Transverse colon (tissue), 4 donors: ENCODE data around the gene DOC2B. TPM values are rescaled to one million over a fixed set of nuclear protein-coding genes. Genes with fewer than 3 reads are reported as not detected.
A peak's percentile ranks its signal among the peaks of the same experiment; 100 is the strongest.

Source experiments
- DNase-seq: peaks from one replicate; pipeline ENCODE4 v3.0.0-alpha.2; 2019
- H3K27ac ChIP-seq, 4 donors: fragments of 200-600 bp; sonication (generic); 2 replicates each; pipeline ENCODE4 v1.5.1; 2016 to 2018; ENCODE audit warnings: inconsistent platforms in 4 of 4
- H3K27me3 ChIP-seq: fragments of 200-600 bp; sonication (generic); 2 replicates; pipeline ENCODE4 v1.5.1; 2017; ENCODE audit warnings: inconsistent platforms
- H3K36me3 ChIP-seq, 4 donors: fragments of 200-600 bp; sonication (generic); 2 replicates each; pipeline ENCODE4 v1.5.1; 2017 to 2019; ENCODE audit warnings: inconsistent platforms in 4 of 4
- H3K4me1 ChIP-seq, 4 donors: fragments of 200-600 bp; sonication (generic); 2 replicates each; pipeline ENCODE4 v1.5.1; 2017 to 2020; ENCODE audit warnings: inconsistent platforms in 4 of 4
- H3K4me3 ChIP-seq, 4 donors: fragments of 200-600 bp; sonication (generic); 1 replicate in 1 of 4; 2 replicates in 3 of 4; pipeline versions ENCODE4 v1.5.1 to v1.6.1; 2017 to 2019; ENCODE audit warnings: inconsistent platforms in 4 of 4
- H3K9me3 ChIP-seq, 2 donors: fragments of 200-600 bp; sonication (generic); 2 replicates each; pipeline ENCODE4 v1.5.1; 2017 to 2019; ENCODE audit warnings: inconsistent platforms in 2 of 2
- CTCF ChIP-seq, 5 experiments: fragments of 200-600 bp in 3 of 5; fragments of 450-650 bp in 2 of 5; sonication (generic) in 3 of 5; IDR thresholded peaks; 1 replicate in 2 of 5; 2 replicates in 3 of 5; pipeline ENCODE4 v1.5.1; 2016 to 2017; ENCODE audit warnings: antibody characterized with exemption in 5 of 5, inconsistent platforms in 3 of 5, mild to moderate bottlenecking in 2 of 5, moderate library complexity in 1 of 5
- EP300 ChIP-seq: sonication (generic); formaldehyde crosslinking; IDR thresholded peaks from one replicate; pipeline ENCODE4 v1.6.1; 2017; ENCODE audit warnings: antibody characterized with exemption, low read depth
- POLR2A ChIP-seq: fragments of 450-650 bp; IDR thresholded peaks from one replicate; pipeline ENCODE4 v1.6.1; 2016; ENCODE audit warnings: antibody characterized with exemption, mild to moderate bottlenecking, moderate library complexity
- POLR2AphosphoS5 ChIP-seq, 3 donors: sonication (generic); formaldehyde crosslinking; IDR thresholded peaks; one replicate each; pipeline ENCODE4 v1.6.1; 2016; ENCODE audit warnings: antibody characterized with exemption in 3 of 3
- WGBS, 2 donors: methylation state at CpG; one replicate each; pipeline ENCODE4 v1.1.5; 2018; ENCODE audit warnings: low coverage in 1 of 2; 5-methylcytosine and 5-hydroxymethylcytosine counted together
- in situ Hi-C, 4 donors: fragments of 200-750 bp; cut with MboI; loops; one replicate each; pipeline versions ENCODE4 v1.15.0 to v1.15.1; 2017; ENCODE audit warnings: low sequenced_read_pairs in 3 of 4, low pct_ligation_motif_present in 1 of 4, low pct_unique_long_range_greater_than_20kb in 1 of 4
- intact Hi-C: fragments of 100-400 bp; cut with DNase I; formaldehyde crosslinking; loops from one replicate; pipeline ENCODE4 v1.15.1; 2023; ENCODE audit warnings: low total_unique reads
- total RNA-seq, 4 donors: library from RNA; depleted of rRNA; stranded (reverse); fragments of >200 nt; gene quantifications; one replicate each; pipeline ENCODE4 v1.1.0, GENCODE V29; 2016

DOC2B gene
- total RNA-seq, 4 donors from 2014 or later: 1.8 to 11.6 (median 2.6) TPM

- Histone ChIP-seq H3K27ac (no peak overlapping the region), H3K4me3 (no peak overlapping the region), H3K4me1 (peaks cover 0 to 9% (median 5%) of the 10 kb centered on the region in 4 donors), H3K9me3 (no peaks in the 10 kb centered on the region), H3K36me3 (no peaks in the 10 kb centered on the region), H3K27me3 (no peaks in the 10 kb centered on the region)
- TF ChIP-seq CTCF (IDR thresholded peaks at IDR 0.05): no peak
- no peak for TF ChIP-seq POLR2AphosphoS5 (IDR thresholded peaks at IDR 0.05)
- TF ChIP-seq POLR2A: no peak
- TF ChIP-seq EP300: no peak
- in situ Hi-C loops (no loop called here), intact Hi-C loops (no loop called here)
- peak; percentile 2 for DNase-seq
- WGBS, 2 donors: 80 to 83% methylated on average over 4 to 8 of the region's 8 CpGs
Observed at GRCh38 chr17:228951-229708, 47.7 kb upstream of the DOC2B start.

DNA sequence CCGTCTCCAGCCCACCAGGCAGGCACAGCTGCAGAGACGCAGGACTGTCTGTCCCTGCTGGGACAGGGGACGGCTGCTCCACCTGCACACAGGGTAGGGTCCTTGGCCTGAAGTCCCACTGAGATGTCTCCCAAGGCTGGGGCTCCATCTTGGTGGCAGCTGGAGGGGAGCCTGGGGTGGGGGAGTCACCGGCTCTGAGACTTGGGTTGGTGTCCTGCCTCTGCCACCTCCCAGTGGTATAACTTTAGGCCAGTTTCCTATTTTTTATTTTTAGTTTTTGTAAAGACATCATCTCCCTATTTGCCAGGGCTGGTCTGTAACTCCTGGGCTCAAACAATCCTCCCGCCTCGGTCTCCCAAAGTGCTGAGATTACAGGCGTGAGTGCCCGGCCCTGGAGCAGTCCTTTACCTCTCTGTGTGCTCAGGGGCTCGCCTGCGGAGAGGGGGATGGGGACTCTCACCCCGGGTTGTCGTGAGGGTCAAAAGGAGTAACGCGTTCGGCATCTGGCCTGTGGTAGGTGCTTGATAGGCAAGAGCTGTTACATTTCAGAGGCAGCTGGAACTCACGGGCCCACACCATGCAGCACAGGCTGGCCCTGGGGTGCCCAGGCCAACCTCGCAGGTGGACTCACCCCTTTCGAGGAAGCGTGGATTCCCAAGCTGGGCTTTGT is 46.6 kb upstream of the DOC2B start:
- WGBS, 2 donors: 82 to 100% methylated on average over 3 to 19 of the region's 19 CpGs
- Histone ChIP-seq H3K9me3 (no peaks in the 10 kb centered on the region), H3K27ac (no peak overlapping the region), H3K36me3 (no peaks in the 10 kb centered on the region), H3K27me3 (no peaks in the 10 kb centered on the region), H3K4me3 (no peak overlapping the region), H3K4me1 (peaks cover 0 to 2% (median under 1%) of the 10 kb centered on the region in 4 donors)
- TF ChIP-seq POLR2AphosphoS5 (IDR thresholded peaks at IDR 0.05) (no peak), CTCF (IDR thresholded peaks at IDR 0.05) (no peak)
- intact Hi-C loops: no loop called here
- in situ Hi-C loops: no loop called here
- DNase-seq: no peak

DNA sequence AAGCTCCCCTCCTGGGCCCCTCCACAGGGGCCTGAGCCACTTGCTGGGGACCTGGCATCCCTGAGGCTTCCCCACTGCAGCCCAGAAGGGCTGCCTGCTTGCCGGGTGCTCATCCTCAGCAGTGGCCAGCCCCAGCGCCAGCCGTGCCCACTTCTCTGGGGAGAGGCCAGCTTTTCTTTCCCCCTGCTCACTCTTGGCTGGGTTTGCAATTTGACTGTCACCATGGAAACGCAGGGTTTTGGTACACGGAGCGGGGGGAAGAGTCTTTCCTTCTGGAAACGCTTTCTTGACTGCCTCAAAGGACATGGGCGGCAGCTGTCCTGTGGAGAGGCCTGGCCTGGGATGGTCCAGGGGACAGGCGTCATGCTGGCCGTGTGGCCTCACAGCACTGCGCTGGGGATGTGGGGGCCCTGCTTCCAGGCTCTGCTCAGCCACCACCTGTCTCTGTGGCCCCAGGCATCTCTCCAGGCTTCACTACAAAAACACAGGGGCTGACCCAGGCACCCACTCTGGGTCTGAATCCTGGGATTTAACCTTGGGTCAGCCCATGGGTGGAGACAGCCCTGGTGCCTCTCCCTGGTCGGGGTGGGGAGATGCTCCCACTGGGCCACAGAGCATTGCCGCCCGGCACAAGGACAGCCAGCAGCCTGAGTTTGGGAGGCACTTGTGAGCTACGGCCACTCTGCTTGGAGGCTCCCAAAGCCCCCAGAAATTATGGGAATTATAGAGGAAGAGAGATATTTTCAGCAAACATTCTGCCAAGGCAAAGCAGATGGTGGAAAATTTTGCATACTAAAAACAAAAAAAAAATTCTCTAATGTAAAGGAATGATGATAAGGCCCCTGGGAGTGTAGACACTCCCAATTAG is 45.9 kb upstream of the DOC2B start:
- H3K36me3 ChIP-seq: no peaks in the 10 kb centered on the region
- TF ChIP-seq POLR2A: no peak
- no peak for TF ChIP-seq CTCF (IDR thresholded peaks at IDR 0.05)
- TF ChIP-seq POLR2AphosphoS5 (IDR thresholded peaks at IDR 0.05): no peak
- no peak for TF ChIP-seq EP300
- no peaks in the 10 kb centered on the region for H3K9me3 ChIP-seq
- H3K27me3 ChIP-seq: no peaks in the 10 kb centered on the region
- H3K4me1 ChIP-seq: no peaks in the 10 kb centered on the region
- WGBS, 2 donors: 73% methylated on average over 13 of the region's 15 CpGs; no CpG with 5 or more reads in 1 of the 2 donors
- H3K4me3 ChIP-seq: no peak overlapping the region
- intact Hi-C loops: no loop called here
- in situ Hi-C loops: no loop called here
- no peak overlapping the region for H3K27ac ChIP-seq
- DNase-seq: no peak
